Osteocyte (in vitro differentiated cells): Measurements from ENCODE around the gene TBL2. TPM values are rescaled to one million over a fixed set of nuclear protein-coding genes. Genes with fewer than 3 reads are reported as not detected.
"Not testable (repeated sequence)": the region's sequence is repeated elsewhere in the genome, so short reads cannot be mapped to it uniquely, and the experiment has no call there.

ENCODE experiments used
- DNase-seq: peaks from one replicate; pipeline ENCODE4 v3.0.0; 2021; ENCODE audit warnings: mixed read lengths; ENCODE audit not compliant: unreplicated experiment; ENCODE audit errors: extremely low spot score
- H3K27ac Mint-ChIP-seq: one replicate; pipeline ENCODE4 v1.8.0; 2021; ENCODE audit warnings: mild to moderate bottlenecking, mixed read lengths; ENCODE audit not compliant: unreplicated experiment
- H3K27me3 Mint-ChIP-seq: one replicate; pipeline ENCODE4 v1.8.0; 2021; ENCODE audit warnings: mixed read lengths; ENCODE audit not compliant: unreplicated experiment
- H3K36me3 Mint-ChIP-seq: one replicate; pipeline ENCODE4 v1.8.0; 2021; ENCODE audit warnings: mixed read lengths; ENCODE audit not compliant: unreplicated experiment
- H3K4me1 Mint-ChIP-seq: one replicate; pipeline ENCODE4 v1.8.0; 2021; ENCODE audit warnings: mixed read lengths; ENCODE audit not compliant: unreplicated experiment
- H3K4me3 Mint-ChIP-seq: one replicate; pipeline ENCODE4 v1.8.0; 2021; ENCODE audit warnings: mild to moderate bottlenecking, moderate library complexity, mixed read lengths; ENCODE audit not compliant: unreplicated experiment
- H3K9me3 Mint-ChIP-seq: one replicate; pipeline ENCODE4 v1.8.0; 2021; ENCODE audit warnings: mixed read lengths; ENCODE audit not compliant: unreplicated experiment
- CTCF ChIP-seq: fragments of 200-600 bp; sonication (generic); IDR thresholded peaks from 2 replicates; pipeline ENCODE4 v1.5.0; 2021; ENCODE audit warnings: antibody characterized with exemption, mild to moderate bottlenecking, moderate library complexity
- total RNA-seq: library from RNA; stranded (reverse); gene quantifications from 2 replicates; pipeline ENCODE4 v1.2.1, GENCODE V29; 2021

The TBL2 gene
- total RNA-seq, 1 donor from 2014 or later: 48.0 TPM

DNA sequence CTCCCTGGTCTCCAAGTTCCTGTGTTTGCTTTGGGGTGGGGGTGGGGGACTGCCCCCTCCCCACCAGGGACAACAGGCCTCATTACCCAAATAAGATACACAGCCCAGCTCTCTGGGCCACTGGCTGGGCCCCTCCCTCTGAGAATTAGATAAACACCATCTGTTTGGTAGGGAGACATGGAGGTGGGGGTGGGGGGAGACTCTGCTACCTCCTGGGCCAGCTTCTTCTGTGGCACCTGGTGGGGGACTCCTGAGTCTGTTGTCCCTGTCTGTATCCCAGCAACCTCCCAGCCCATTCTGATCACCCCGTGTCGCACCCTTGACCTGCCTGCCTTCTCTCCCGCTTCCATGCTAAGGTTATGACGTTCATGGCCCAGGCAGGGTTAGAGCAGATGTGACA, 40.2 kb upstream of the TBL2 start:
- Mint-ChIP-seq H3K4me1 (peaks cover 7% of the 10 kb centered on the region), H3K4me3 (no peak overlapping the region)
- DNase-seq: no peak

GRCh38 chr7:73617520-73617919, 39.1 kb upstream of the TBL2 start:
- H3K9me3 Mint-ChIP-seq, H3K4me1 Mint-ChIP-seq, H3K4me3 Mint-ChIP-seq, H3K36me3 Mint-ChIP-seq, H3K27ac Mint-ChIP-seq, DNase-seq: not testable (repeated sequence)
- peaks cover 17% of the 10 kb centered on the region for H3K27me3 Mint-ChIP-seq

More for the DNA sequence above, 40.2 kb upstream of the TBL2 start:
- no peak for TF ChIP-seq CTCF
- peaks cover 17% of the 10 kb centered on the region for H3K27me3 Mint-ChIP-seq
- no peaks in the 10 kb centered on the region for H3K9me3 Mint-ChIP-seq
- H3K36me3 Mint-ChIP-seq: no peaks in the 10 kb centered on the region
- H3K27ac Mint-ChIP-seq: no peak overlapping the region

DNA sequence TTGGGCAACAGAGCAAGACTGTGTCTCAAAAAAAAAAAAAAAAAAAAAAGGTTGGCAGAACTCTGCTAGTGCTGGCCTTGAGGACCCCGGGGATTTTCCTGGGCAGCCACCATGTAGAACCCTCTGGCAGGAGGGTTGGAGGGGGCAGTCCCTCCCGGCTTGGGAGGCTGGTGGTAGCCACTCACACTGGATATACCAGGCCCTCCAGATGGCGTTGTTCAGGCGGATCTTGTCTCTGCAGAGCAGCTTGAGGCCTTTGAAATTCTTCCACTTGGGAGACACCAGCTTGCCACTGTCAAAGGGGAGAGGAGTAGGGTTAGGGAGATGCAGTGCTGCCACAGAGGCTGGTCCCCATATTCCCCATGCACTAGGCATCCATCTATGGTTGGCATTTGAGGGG, 37.5 kb upstream of the TBL2 start:
- DNase-seq: no peak
- no peaks in the 10 kb centered on the region for H3K36me3 Mint-ChIP-seq
- peaks cover 13% of the 10 kb centered on the region for H3K27me3 Mint-ChIP-seq
- H3K9me3 Mint-ChIP-seq: no peaks in the 10 kb centered on the region
- peak; percentile 28 for TF ChIP-seq CTCF
- H3K4me3 Mint-ChIP-seq: no peak overlapping the region
- no peak overlapping the region for H3K27ac Mint-ChIP-seq
- peaks cover 3% of the 10 kb centered on the region for H3K4me1 Mint-ChIP-seq

GRCh38 chr7:73614937-73615336, 36.6 kb upstream of the TBL2 start:
- H3K36me3 Mint-ChIP-seq, H3K27ac Mint-ChIP-seq, H3K4me1 Mint-ChIP-seq, DNase-seq, H3K9me3 Mint-ChIP-seq, H3K4me3 Mint-ChIP-seq: not testable (repeated sequence)
- H3K27me3 Mint-ChIP-seq: peaks cover 16% of the 10 kb centered on the region

DNA sequence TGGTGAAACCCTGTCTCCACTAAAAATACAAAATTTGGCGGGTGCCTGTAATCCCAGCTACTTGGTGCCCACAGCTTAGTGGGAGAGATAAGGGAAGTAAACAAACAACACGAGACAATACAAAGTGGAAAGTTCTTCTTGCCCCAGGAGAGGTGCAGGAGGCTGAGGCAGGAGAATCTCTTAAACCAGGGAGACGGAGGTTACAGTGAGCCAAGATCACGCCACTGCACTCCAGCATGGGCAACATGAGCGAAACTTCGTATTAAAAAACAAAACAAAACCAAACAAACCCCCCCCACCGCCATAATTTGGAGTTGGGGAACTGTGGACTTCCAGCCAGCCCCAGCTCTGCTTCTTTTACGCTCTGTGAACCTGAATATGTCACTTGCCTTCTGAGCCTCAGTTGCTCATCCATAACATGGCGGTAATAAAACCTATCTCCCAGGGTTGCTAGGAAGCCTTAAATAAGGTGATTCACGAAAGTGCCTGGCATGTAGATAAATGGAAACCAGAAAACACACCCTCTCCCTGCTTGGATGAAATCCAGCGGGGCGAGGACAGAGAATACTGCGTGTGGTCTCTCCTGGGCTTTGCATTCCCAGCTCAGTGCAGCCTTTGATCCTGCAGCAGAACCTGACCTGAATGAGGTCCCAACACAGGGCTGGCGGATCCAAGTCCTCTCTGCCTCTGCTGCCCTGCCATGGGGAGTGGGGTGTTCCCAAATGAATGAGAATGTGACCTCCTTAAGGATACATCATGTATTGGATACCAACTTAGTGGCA, 35.8 kb upstream of the TBL2 start:
- H3K27me3 Mint-ChIP-seq: peaks cover 16% of the 10 kb centered on the region
- DNase-seq: no peak
- H3K27ac Mint-ChIP-seq: no peak overlapping the region

More for the DNA sequence above, 35.8 kb upstream of the TBL2 start:
- Mint-ChIP-seq H3K9me3 (no peaks in the 10 kb centered on the region), H3K4me1 (peaks cover 3% of the 10 kb centered on the region), H3K36me3 (no peaks in the 10 kb centered on the region), H3K4me3 (no peak overlapping the region)
- no peak for TF ChIP-seq CTCF
